MM.1S (cell line): ENCODE data around the gene SLC2A13.

Experiments
- DNase-seq: peaks from one replicate; pipeline ENCODE4 v3.0.0-alpha.2; 2015
- H2AFZ ChIP-seq: fragments of 300-600 bp; sonication (generic); 2 replicates; pipeline ENCODE4 v1.6.0; 2016; ENCODE audit warnings: antibody characterized with exemption, low read length
- H3F3A ChIP-seq: fragments of 300-600 bp; sonication (generic); 2 replicates; pipeline ENCODE4 v1.6.1; 2016; ENCODE audit warnings: mild to moderate bottlenecking, antibody characterized with exemption, low read length, moderate library complexity, mixed read lengths; ENCODE audit not compliant: insufficient read depth
- H3K27ac ChIP-seq: fragments of 300-600 bp; sonication (generic); 2 replicates; pipeline ENCODE4 v1.5.1; 2016; ENCODE audit warnings: mild to moderate bottlenecking, low read length
- H3K27me3 ChIP-seq: fragments of 300-600 bp; sonication (generic); replicated peaks from 2 replicates; pipeline ENCODE4 v1.6.0; 2016; ENCODE audit warnings: low read length; ENCODE audit not compliant: insufficient read depth
- H3K36me3 ChIP-seq: fragments of 300-600 bp; sonication (generic); replicated peaks from 2 replicates; pipeline ENCODE4 v1.6.1; 2016; ENCODE audit warnings: mild to moderate bottlenecking, low read length, mixed read lengths; ENCODE audit not compliant: insufficient read depth
- H3K4me1 ChIP-seq: fragments of 300-600 bp; sonication (generic); 2 replicates; pipeline ENCODE4 v1.6.1; 2016; ENCODE audit warnings: low read length, mixed read lengths
- H3K4me2 ChIP-seq: fragments of 300-600 bp; sonication (generic); 2 replicates; pipeline ENCODE4 v1.6.0; 2016; ENCODE audit warnings: low read depth, low read length
- H3K4me3 ChIP-seq: fragments of 300-600 bp; sonication (generic); 2 replicates; pipeline ENCODE4 v1.5.1; 2016; ENCODE audit warnings: low read length, mixed read lengths
- H3K79me2 ChIP-seq: fragments of 300-600 bp; sonication (generic); 2 replicates; pipeline ENCODE4 v1.6.1; 2016; ENCODE audit warnings: mixed run types, low read length, mixed read lengths
- H3K9ac ChIP-seq: fragments of 300-600 bp; sonication (generic); 2 replicates; pipeline ENCODE4 v1.6.1; 2016; ENCODE audit warnings: low read length, mixed read lengths
- H3K9me2 ChIP-seq: fragments of 300-600 bp; sonication (generic); replicated peaks from 2 replicates; pipeline ENCODE4 v1.6.1; 2016; ENCODE audit warnings: mild to moderate bottlenecking, low read length, mixed read lengths; ENCODE audit not compliant: insufficient read depth
- H3K9me3 ChIP-seq: fragments of 300-600 bp; sonication (generic); replicated peaks from 2 replicates; pipeline ENCODE4 v1.6.1; 2016; ENCODE audit warnings: mild to moderate bottlenecking, low read length, mixed read lengths; ENCODE audit not compliant: insufficient read depth
- H4K20me1 ChIP-seq: fragments of 300-600 bp; sonication (generic); 2 replicates; pipeline ENCODE4 v1.6.1; 2016; ENCODE audit warnings: mild to moderate bottlenecking, low read length, moderate library complexity, mixed read lengths; ENCODE audit not compliant: insufficient read depth
- EZH2 ChIP-seq: fragments of 300-600 bp; sonication (generic); optimal IDR thresholded peaks from 2 replicates; pipeline ENCODE3; 2017; ENCODE audit warnings: low read depth, mild to moderate bottlenecking, antibody characterized with exemption, low read length, mixed read lengths
- EZH2phosphoT487 ChIP-seq: fragments of 300-600 bp; sonication (generic); IDR thresholded peaks from 2 replicates; pipeline ENCODE4 v1.6.1; 2018; ENCODE audit warnings: antibody characterized with exemption, low read length
- TF ChIP-seq, protein P1 (sequence below): fragments of 300-600 bp; sonication (generic); IDR thresholded peaks from 2 replicates; pipeline ENCODE4 v1.5.1; 2016; ENCODE audit warnings: antibody characterized with exemption, low read length, mixed read lengths

SLC2A13 gene

DNA sequence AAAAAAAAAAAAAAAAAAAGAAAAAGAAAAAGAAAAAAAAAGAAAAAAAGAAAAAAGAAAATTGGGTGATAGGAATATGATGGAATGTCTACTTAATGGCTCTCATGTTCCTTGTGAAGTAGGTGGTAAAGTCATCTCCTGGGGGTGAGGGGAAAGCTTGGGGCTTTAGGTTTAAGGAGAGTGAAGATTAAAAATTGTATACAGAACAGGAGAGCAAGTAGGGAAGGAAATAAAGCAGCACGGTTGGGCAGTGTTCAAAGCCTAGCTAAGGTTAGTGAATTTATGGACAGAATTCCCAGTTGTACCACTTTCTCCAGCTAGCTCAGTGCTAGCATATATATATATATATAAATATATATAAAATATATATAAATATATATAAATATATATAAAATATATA is 40.0 kb upstream of the SLC2A13 start:
- H3K79me2 ChIP-seq, result no peaks in the 10 kb centered on the region
- no peak overlapping the region for H3K27ac ChIP-seq
- no peaks in the 10 kb centered on the region for H3K9me3 ChIP-seq
- no peaks in the 10 kb centered on the region for H3K36me3 ChIP-seq
- no peak overlapping the region for H2AFZ ChIP-seq
- H3K4me2 ChIP-seq, result no peak overlapping the region
- no peak for DNase-seq
- H3F3A ChIP-seq, result no peaks in the 10 kb centered on the region
- TF ChIP-seq, protein P1, sequence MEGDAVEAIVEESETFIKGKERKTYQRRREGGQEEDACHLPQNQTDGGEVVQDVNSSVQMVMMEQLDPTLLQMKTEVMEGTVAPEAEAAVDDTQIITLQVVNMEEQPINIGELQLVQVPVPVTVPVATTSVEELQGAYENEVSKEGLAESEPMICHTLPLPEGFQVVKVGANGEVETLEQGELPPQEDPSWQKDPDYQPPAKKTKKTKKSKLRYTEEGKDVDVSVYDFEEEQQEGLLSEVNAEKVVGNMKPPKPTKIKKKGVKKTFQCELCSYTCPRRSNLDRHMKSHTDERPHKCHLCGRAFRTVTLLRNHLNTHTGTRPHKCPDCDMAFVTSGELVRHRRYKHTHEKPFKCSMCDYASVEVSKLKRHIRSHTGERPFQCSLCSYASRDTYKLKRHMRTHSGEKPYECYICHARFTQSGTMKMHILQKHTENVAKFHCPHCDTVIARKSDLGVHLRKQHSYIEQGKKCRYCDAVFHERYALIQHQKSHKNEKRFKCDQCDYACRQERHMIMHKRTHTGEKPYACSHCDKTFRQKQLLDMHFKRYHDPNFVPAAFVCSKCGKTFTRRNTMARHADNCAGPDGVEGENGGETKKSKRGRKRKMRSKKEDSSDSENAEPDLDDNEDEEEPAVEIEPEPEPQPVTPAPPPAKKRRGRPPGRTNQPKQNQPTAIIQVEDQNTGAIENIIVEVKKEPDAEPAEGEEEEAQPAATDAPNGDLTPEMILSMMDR, result no peak
- TF ChIP-seq EZH2, result no peak
- H4K20me1 ChIP-seq, result no peaks in the 10 kb centered on the region
- no peak overlapping the region for H3K9ac ChIP-seq
- no peaks in the 10 kb centered on the region for H3K27me3 ChIP-seq
- no peaks in the 10 kb centered on the region for H3K4me1 ChIP-seq
- no peak overlapping the region for H3K4me3 ChIP-seq
- no peaks in the 10 kb centered on the region for H3K9me2 ChIP-seq

DNA sequence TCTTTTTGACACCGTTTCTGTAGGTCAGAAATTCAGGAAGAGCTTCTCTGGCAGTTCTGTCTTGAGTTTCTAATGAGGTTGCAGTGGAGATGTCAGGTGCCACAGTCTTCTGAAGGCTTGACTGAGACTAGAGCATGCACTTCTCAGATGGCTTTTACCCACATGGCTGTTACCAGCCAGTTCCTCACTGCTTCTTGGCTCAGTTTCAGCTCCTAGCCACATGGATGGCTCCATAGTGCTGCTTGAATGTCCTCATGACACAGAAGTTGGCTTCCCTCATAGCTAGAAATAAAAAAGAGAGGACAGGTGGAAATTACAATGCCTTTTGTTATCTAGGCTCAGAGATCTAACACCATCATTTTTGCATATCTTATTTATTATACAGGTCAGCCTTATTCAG is 38.1 kb upstream of the SLC2A13 start:
- Histone ChIP-seq H3K27ac (no peak overlapping the region), H3F3A (no peaks in the 10 kb centered on the region), H3K9me3 (no peaks in the 10 kb centered on the region), H3K27me3 (no peaks in the 10 kb centered on the region), H4K20me1 (no peaks in the 10 kb centered on the region), H3K79me2 (no peaks in the 10 kb centered on the region), H3K4me1 (no peaks in the 10 kb centered on the region), H3K4me3 (no peak overlapping the region), H3K4me2 (no peak overlapping the region), H3K36me3 (no peaks in the 10 kb centered on the region), H2AFZ (no peak overlapping the region), H3K9ac (no peak overlapping the region), H3K9me2 (no peaks in the 10 kb centered on the region)
- TF ChIP-seq EZH2phosphoT487 (no peak), EZH2 (no peak)
- TF ChIP-seq, protein P1, result no peak
- DNase-seq, result no peak

DNA sequence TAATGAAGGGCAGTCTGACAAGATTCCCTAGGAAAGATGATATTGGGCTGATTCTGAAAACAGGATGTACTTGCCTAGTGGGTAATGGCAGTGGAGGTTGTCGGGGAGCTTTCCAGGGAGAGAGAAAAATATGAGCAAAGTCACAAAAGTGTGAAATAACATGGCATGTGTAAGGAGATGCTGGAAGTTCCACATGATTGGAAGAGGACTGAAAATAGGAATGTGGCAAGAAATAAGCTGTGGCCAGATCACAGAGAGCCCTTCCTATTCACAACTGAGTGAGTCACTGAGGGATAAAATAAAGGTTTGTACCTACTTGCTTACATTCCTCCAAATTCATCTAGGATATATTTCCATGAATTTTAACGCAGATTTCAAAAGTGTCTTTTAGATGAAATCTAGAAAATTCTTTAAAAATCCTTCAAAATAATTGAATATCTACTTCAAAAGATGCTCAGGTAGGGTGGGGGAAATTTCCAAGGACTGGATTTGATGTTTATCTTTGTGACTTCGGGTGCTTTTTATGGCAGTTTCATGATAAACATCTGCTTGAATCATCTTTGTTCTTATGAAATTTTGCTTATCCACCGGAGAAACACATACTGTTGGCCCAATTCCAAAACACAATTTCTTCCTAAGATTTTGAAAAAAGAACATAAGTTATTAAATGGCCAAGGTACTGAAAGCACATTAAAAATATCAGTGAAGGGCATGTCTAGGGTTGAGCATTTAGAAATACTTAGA is 36.3 kb upstream of the SLC2A13 start:
- Histone ChIP-seq H3K79me2 (no peaks in the 10 kb centered on the region), H3K27ac (no peak overlapping the region), H3K9ac (no peak overlapping the region), H3K9me2 (no peaks in the 10 kb centered on the region), H3K27me3 (no peaks in the 10 kb centered on the region), H2AFZ (no peak overlapping the region), H3K4me1 (peaks cover 8% of the 10 kb centered on the region), H3K4me2 (no peak overlapping the region), H3K4me3 (no peak overlapping the region), H4K20me1 (no peaks in the 10 kb centered on the region), H3K9me3 (no peaks in the 10 kb centered on the region), H3K36me3 (no peaks in the 10 kb centered on the region), H3F3A (no peaks in the 10 kb centered on the region)
- no peak for DNase-seq
- TF ChIP-seq EZH2 (no peak), EZH2phosphoT487 (no peak)
- TF ChIP-seq, protein P1, result no peak
